GM12875 (cell line): Measurements from ENCODE around the gene LRBA.

Experiments
- H3K4me3 ChIP-seq: one replicate; pipeline ENCODE4 v1.5.1; 2011; ENCODE audit warnings: low read depth, low read length, control low read depth
- CTCF ChIP-seq: IDR thresholded peaks from 2 replicates; pipeline ENCODE4 v1.5.1; 2011; ENCODE audit warnings: low read depth, mild to moderate bottlenecking, control low read depth, inconsistent platforms, low read length, moderate library complexity, borderline replicate concordance; ENCODE audit not compliant: insufficient read depth

LRBA gene

DNA sequence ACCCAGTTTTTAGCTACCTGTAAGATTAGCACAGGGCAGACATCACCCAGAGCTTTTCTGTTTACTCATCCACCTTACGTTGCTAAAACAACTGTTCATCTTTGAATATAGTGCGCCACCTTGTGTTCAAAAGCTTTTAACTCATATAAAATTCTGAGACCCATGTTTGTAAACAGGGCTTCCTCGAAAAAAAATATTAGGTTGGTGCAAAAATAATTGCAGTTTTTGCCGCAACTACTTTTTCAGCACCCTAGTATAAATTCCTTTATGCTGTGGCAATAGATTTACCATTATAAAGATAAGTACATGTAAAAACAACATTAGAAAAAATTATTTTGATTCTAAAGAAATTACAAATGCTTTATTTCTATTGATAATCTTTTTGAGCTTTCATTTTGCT lies 147.9 kb downstream of the LRBA start:
- no peak overlapping the region for H3K4me3 ChIP-seq
- TF ChIP-seq CTCF = 0 out of 2 replicates have a peak, but pooled peaks have one; percentile 27

DNA sequence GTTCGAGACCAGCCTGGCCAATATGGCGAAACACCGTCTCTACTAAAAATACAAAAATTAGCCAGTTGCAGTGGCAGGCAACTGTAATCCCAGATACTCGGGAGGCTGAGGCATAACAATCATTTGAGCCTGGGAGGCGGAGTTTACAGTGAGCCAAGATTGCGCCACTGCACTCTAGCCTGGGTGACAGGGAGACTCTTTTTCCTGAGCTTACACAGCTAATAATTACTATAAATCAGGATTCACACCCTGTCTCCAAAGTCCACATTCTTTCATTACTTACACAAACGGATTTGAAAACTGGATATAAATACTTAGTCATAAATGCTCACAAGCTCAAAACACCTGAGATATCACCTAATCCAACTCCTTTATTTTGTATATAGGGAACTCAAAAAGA lies 151.6 kb downstream of the LRBA start:
- H3K4me3 ChIP-seq = no peak overlapping the region
- no peak for TF ChIP-seq CTCF

GRCh38 chr4:150862829-150863228 lies 152.3 kb downstream of the LRBA start:
- no peak for TF ChIP-seq CTCF
- no peak overlapping the region for H3K4me3 ChIP-seq

DNA sequence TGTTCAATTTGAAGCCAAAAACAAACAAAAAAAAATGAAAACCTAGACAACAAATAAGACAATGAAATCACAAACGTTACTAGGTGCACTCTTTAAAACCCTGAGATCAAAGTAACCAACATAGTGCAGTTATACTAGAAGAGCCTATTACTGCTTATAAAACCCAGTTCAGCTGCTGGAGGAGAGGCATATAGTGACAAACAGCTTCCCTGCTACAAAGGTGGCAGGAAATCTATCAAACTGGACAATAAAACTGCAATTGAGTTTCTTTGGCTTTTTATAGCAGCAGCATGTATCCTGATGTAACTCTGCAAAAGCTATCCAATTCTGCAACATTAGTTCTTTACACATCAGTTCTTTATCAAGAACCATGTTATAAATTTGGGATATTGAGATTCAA lies 155.6 kb downstream of the LRBA start:
- H3K4me3 ChIP-seq = no peak overlapping the region
- no peak for TF ChIP-seq CTCF

DNA sequence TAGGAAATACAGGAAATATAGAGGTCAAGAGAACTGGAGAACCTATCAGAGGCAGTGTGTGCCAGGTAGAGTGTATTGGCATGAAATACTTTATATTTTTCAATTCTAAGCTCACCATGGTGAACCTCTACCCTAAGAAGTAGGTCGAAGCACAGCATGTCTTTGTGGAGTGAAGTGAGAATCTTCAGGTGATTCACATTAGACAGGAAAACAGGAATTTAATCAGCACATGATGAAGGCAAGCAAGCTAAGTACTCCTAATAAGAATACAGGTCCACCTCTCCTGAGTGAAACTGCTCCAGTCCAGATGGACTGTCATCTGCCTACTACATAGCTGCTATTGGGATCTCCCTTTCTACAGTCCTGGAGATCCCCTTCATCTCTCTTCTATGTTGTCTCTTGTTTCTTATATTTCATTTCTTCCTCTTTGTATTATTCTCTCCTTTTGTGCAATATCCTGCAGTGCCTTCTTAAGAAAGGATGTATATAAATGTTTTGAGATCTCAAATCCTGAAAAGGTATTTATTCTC lies 159.0 kb downstream of the LRBA start:
- no peak overlapping the region for H3K4me3 ChIP-seq
- no peak for TF ChIP-seq CTCF

GRCh38 chr4:150854600-150854999 lies 160.5 kb downstream of the LRBA start:
- no peak overlapping the region for H3K4me3 ChIP-seq
- TF ChIP-seq CTCF = no peak

DNA sequence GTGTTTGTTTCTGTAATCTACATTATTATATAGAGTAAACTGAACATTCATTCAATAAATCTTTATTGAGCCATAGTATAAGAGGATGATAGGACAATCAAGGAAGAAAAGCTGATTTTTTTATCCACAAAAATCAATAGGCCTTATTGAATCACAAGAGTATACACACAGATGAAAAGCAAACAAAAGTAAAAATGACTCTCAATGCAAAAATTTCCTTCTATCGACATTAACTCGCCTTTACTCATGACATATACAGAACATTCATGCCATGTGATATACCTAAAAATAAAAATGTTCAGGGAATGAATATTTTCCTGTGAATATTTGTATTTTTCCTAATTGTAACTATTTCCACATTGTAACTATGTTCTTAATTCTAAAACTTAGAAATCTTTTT lies 161.2 kb downstream of the LRBA start:
- TF ChIP-seq CTCF = no peak
- no peak overlapping the region for H3K4me3 ChIP-seq
